Measurements from ENCODE around the gene ARID1B.

The ARID1B gene

GRCh38 chr6:157056275-157056674, 279.1 kb downstream of the ARID1B start:
- Histone ChIP-seq H3K23ac (ENCODE audit: low read depth, low read length, poor library complexity) (no peak overlapping the region), H2AFZ (ENCODE audit: low read length) (no peak overlapping the region), H2AK5ac (ENCODE audit: low read depth, low read length) (no peak overlapping the region), H3K27me3 (ENCODE audit: control insufficient read depth in 3 of 3, insufficient read depth in 3 of 3, low read depth in 1 of 3, low read length in 3 of 3) (no peaks in the 10 kb centered on the region), H3K4ac (ENCODE audit: low read length) (no peak overlapping the region), H3K4me3 (ENCODE audit: low read length in 2 of 2) (no peak overlapping the region), H2BK120ac (ENCODE audit: low read depth, low read length) (no peak overlapping the region), H4K91ac (ENCODE audit: low read depth, low read length, poor library complexity) (no peak overlapping the region), H3K14ac (ENCODE audit: low read length) (no peak overlapping the region), H3K36me3 (replicated peaks in 1 of 2; ENCODE audit: control insufficient read depth in 2 of 2, insufficient read depth in 2 of 2, low read length in 2 of 2) (no peaks in the 10 kb centered on the region), H3K18ac (ENCODE audit: low read length) (no peak overlapping the region), H3K4me1 (ENCODE audit: control insufficient read depth in 2 of 2, insufficient read depth in 1 of 2, low read depth in 1 of 2, low read length in 2 of 2) (peaks cover 8% of the 10 kb centered on the region in 2 donors), H2BK5ac (ENCODE audit: low read length) (no peak overlapping the region), H3K9ac (ENCODE audit: low read depth, low read length, poor library complexity) (no peak overlapping the region), H3K4me2 (ENCODE audit: insufficient read depth, low read length, poor library complexity, severe bottlenecking) (no peak overlapping the region), H2BK12ac (ENCODE audit: low read length) (no peak overlapping the region), H2BK15ac (ENCODE audit: low read length) (no peak overlapping the region), H4K8ac (ENCODE audit: low read depth, low read length) (no peak overlapping the region), H3K9me3 (replicated peaks in 1 of 2; ENCODE audit: control insufficient read depth in 2 of 2, insufficient read depth in 1 of 2, low read depth in 1 of 2, low read length in 2 of 2) (peaks cover 4 to 9% of the 10 kb centered on the region in 2 donors), H3K79me1 (ENCODE audit: low read depth, low read length) (no peaks in the 10 kb centered on the region), H3K27ac (replicated peaks; ENCODE audit: low read length) (no peak overlapping the region)
- no CpG with 5 or more reads among the region's 1 CpG for WGBS, 2 donors (ENCODE audit: extremely low coverage in 2 of 2, insufficient read length in 2 of 2, insufficient replicate concordance in 1 of 2)
- DNase-seq (ENCODE audit: low spot score), result no peak

DNA sequence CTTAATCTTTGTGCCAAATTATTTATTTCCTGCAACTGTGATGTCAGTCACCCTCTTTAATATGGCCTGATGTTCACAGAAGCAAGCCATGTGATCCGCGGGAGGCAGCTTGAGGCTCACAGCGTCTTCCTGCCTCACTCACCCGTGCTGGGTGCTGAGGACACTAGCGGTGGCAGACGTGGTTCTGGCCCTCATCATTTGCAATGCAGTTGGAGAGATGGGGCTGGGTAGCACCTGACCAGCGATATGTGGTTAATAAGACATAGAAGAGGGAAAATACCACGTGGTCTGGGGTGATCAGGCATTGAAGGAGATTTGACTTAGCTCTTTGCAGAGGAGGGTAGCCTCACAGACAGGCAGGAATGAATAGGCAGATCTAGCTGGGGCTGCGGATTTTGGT, 281.4 kb downstream of the ARID1B start:
- Histone ChIP-seq H3K27me3 (ENCODE audit: control insufficient read depth in 3 of 3, insufficient read depth in 3 of 3, low read depth in 1 of 3, low read length in 3 of 3) (no peaks in the 10 kb centered on the region), H2AK5ac (ENCODE audit: low read depth, low read length) (no peak overlapping the region), H3K4ac (ENCODE audit: low read length) (no peak overlapping the region), H3K18ac (ENCODE audit: low read length) (peak overlapping the region; percentile 61), H3K36me3 (replicated peaks in 1 of 2; ENCODE audit: control insufficient read depth in 2 of 2, insufficient read depth in 2 of 2, low read length in 2 of 2) (no peaks in the 10 kb centered on the region), H3K79me1 (ENCODE audit: low read depth, low read length) (no peaks in the 10 kb centered on the region), H3K9ac (ENCODE audit: low read depth, low read length, poor library complexity) (no peak overlapping the region), H2BK120ac (ENCODE audit: low read depth, low read length) (no peak overlapping the region), H3K9me3 (replicated peaks in 1 of 2; ENCODE audit: control insufficient read depth in 2 of 2, insufficient read depth in 1 of 2, low read depth in 1 of 2, low read length in 2 of 2) (peaks cover 4 to 9% of the 10 kb centered on the region in 2 donors), H2BK15ac (ENCODE audit: low read length) (no peak overlapping the region), H3K4me2 (ENCODE audit: insufficient read depth, low read length, poor library complexity, severe bottlenecking) (no peak overlapping the region), H2AFZ (ENCODE audit: low read length) (no peak overlapping the region), H3K4me3 (ENCODE audit: low read length in 2 of 2) (no peak overlapping the region), H2BK5ac (ENCODE audit: low read length) (no peak overlapping the region), H4K91ac (ENCODE audit: low read depth, low read length, poor library complexity) (no peak overlapping the region), H2BK12ac (ENCODE audit: low read length) (peak overlapping the region; percentile 4), H3K14ac (ENCODE audit: low read length) (no peak overlapping the region), H4K8ac (ENCODE audit: low read depth, low read length) (peak overlapping the region; percentile 3), H3K4me1 (ENCODE audit: control insufficient read depth in 2 of 2, insufficient read depth in 1 of 2, low read depth in 1 of 2, low read length in 2 of 2) (peaks cover 8 to 11% of the 10 kb centered on the region in 2 donors), H3K27ac (replicated peaks; ENCODE audit: low read length) (peak overlapping the region; percentile 14), H3K23ac (ENCODE audit: low read depth, low read length, poor library complexity) (no peak overlapping the region)
- WGBS, 2 donors (ENCODE audit: extremely low coverage in 2 of 2, insufficient read length in 2 of 2, insufficient replicate concordance in 1 of 2), result no CpG with 5 or more reads among the region's 9 CpGs
- no peak for DNase-seq (ENCODE audit: low spot score)

- H2BK120ac ChIP-seq (ENCODE audit: low read depth, low read length), result no peak overlapping the region
- peak overlapping the region; percentile 77 for H3K27ac ChIP-seq (replicated peaks; ENCODE audit: low read length)
- H2AK5ac ChIP-seq (ENCODE audit: low read depth, low read length), result no peak overlapping the region
- H3K18ac ChIP-seq (ENCODE audit: low read length), result no peak overlapping the region
- peaks cover 4 to 9% of the 10 kb centered on the region in 2 donors for H3K9me3 ChIP-seq (replicated peaks in 1 of 2; ENCODE audit: control insufficient read depth in 2 of 2, insufficient read depth in 1 of 2, low read depth in 1 of 2, low read length in 2 of 2)
- H3K23ac ChIP-seq (ENCODE audit: low read depth, low read length, poor library complexity), result no peak overlapping the region
- H2BK15ac ChIP-seq (ENCODE audit: low read length), result no peak overlapping the region
- no peak overlapping the region for H3K14ac ChIP-seq (ENCODE audit: low read length)
- no peak overlapping the region for H3K4me3 ChIP-seq (ENCODE audit: low read length in 2 of 2)
- H3K4me2 ChIP-seq (ENCODE audit: insufficient read depth, low read length, poor library complexity, severe bottlenecking), result no peak overlapping the region
- no peak overlapping the region for H2AFZ ChIP-seq (ENCODE audit: low read length)
- DNase-seq (ENCODE audit: low spot score), result peak; percentile 39
- no peak overlapping the region for H4K8ac ChIP-seq (ENCODE audit: low read depth, low read length)
- no peak overlapping the region for H2BK12ac ChIP-seq (ENCODE audit: low read length)
- no peak overlapping the region for H4K91ac ChIP-seq (ENCODE audit: low read depth, low read length, poor library complexity)
- no peak overlapping the region for H3K9ac ChIP-seq (ENCODE audit: low read depth, low read length, poor library complexity)
- H3K27me3 ChIP-seq (ENCODE audit: control insufficient read depth in 3 of 3, insufficient read depth in 3 of 3, low read depth in 1 of 3, low read length in 3 of 3), result no peaks in the 10 kb centered on the region
- peaks cover 8 to 12% of the 10 kb centered on the region in 2 donors for H3K4me1 ChIP-seq (ENCODE audit: control insufficient read depth in 2 of 2, insufficient read depth in 1 of 2, low read depth in 1 of 2, low read length in 2 of 2)
- H2BK5ac ChIP-seq (ENCODE audit: low read length), result no peak overlapping the region
- H3K36me3 ChIP-seq (replicated peaks in 1 of 2; ENCODE audit: control insufficient read depth in 2 of 2, insufficient read depth in 2 of 2, low read length in 2 of 2), result no peaks in the 10 kb centered on the region
- no peaks in the 10 kb centered on the region for H3K79me1 ChIP-seq (ENCODE audit: low read depth, low read length)
- H3K4ac ChIP-seq (ENCODE audit: low read length), result no peak overlapping the region
- WGBS, 2 donors (ENCODE audit: extremely low coverage in 2 of 2, insufficient read length in 2 of 2, insufficient replicate concordance in 1 of 2), result no CpG with 5 or more reads among the region's 4 CpGs
Observed at GRCh38 chr6:157059781-157060180, 282.6 kb downstream of the ARID1B start.

DNA sequence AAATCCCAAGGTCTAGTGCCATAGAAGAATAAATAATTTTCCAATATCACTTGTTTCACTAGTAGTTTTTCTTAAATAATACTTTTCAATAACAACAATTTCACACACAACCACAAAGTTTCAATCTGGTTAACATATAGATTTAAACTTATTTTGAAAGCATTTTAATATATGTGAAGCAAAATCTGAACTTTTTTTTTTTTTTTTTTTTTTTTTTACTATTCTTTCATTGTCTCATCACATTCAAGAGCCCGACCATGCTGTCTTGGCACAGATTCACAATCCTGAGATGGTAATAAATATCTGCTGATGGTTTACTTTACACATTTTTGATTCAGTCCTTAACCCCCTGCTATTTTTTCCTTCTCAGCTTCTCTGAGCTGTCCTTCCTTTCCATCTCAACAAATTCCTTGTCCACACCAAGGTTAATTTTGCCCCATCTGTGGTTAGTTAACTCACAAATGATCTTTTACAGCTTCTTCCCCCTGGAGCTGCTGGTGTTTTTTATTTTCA, 283.3 kb downstream of the ARID1B start:
- H3K27me3 ChIP-seq (ENCODE audit: control insufficient read depth in 3 of 3, insufficient read depth in 3 of 3, low read depth in 1 of 3, low read length in 3 of 3), result no peaks in the 10 kb centered on the region
- no peak overlapping the region for H3K18ac ChIP-seq (ENCODE audit: low read length)
- H3K4me3 ChIP-seq (ENCODE audit: low read length in 2 of 2), result no peak overlapping the region
- H2BK120ac ChIP-seq (ENCODE audit: low read depth, low read length), result no peak overlapping the region
- no peak overlapping the region for H3K14ac ChIP-seq (ENCODE audit: low read length)
- no peaks in the 10 kb centered on the region for H3K36me3 ChIP-seq (replicated peaks in 1 of 2; ENCODE audit: control insufficient read depth in 2 of 2, insufficient read depth in 2 of 2, low read length in 2 of 2)
- H3K23ac ChIP-seq (ENCODE audit: low read depth, low read length, poor library complexity), result no peak overlapping the region
- no peak overlapping the region for H2BK12ac ChIP-seq (ENCODE audit: low read length)
- H2BK5ac ChIP-seq (ENCODE audit: low read length), result no peak overlapping the region
- H4K8ac ChIP-seq (ENCODE audit: low read depth, low read length), result no peak overlapping the region
- no peak overlapping the region for H4K91ac ChIP-seq (ENCODE audit: low read depth, low read length, poor library complexity)
- H3K9me3 ChIP-seq (replicated peaks in 1 of 2; ENCODE audit: control insufficient read depth in 2 of 2, insufficient read depth in 1 of 2, low read depth in 1 of 2, low read length in 2 of 2), result peaks cover 4 to 6% of the 10 kb centered on the region in 2 donors
- H3K4me2 ChIP-seq (ENCODE audit: insufficient read depth, low read length, poor library complexity, severe bottlenecking), result no peak overlapping the region
- DNase-seq (ENCODE audit: low spot score), result no peak
- H3K27ac ChIP-seq (replicated peaks; ENCODE audit: low read length), result peak overlapping the region; percentile 33
- no peak overlapping the region for H2BK15ac ChIP-seq (ENCODE audit: low read length)
- H3K4ac ChIP-seq (ENCODE audit: low read length), result no peak overlapping the region
- no CpG with 5 or more reads among the region's 1 CpG for WGBS, 2 donors (ENCODE audit: extremely low coverage in 2 of 2, insufficient read length in 2 of 2, insufficient replicate concordance in 1 of 2)
- no peak overlapping the region for H2AK5ac ChIP-seq (ENCODE audit: low read depth, low read length)
- peaks cover 10 to 12% of the 10 kb centered on the region in 2 donors for H3K4me1 ChIP-seq (ENCODE audit: control insufficient read depth in 2 of 2, insufficient read depth in 1 of 2, low read depth in 1 of 2, low read length in 2 of 2)
- no peaks in the 10 kb centered on the region for H3K79me1 ChIP-seq (ENCODE audit: low read depth, low read length)
- no peak overlapping the region for H2AFZ ChIP-seq (ENCODE audit: low read length)
- H3K9ac ChIP-seq (ENCODE audit: low read depth, low read length, poor library complexity), result no peak overlapping the region
